K562 (cell line): ENCODE measurements around the gene USP20. TPM values are rescaled to one million over a fixed set of nuclear protein-coding genes. Genes with fewer than 3 reads are reported as not detected.

ENCODE experiments used
- ARID2 ChIP-seq: fragments of 450-650 bp; IDR thresholded peaks from 2 replicates; pipeline ENCODE4 v1.6.1; 2017; ENCODE audit warnings: antibody characterized with exemption, mild to moderate bottlenecking
- CBX2 ChIP-seq: fragments of 200-600 bp; sonication (generic); IDR thresholded peaks from one replicate; pipeline ENCODE4 v1.6.1; 2012; ENCODE audit warnings: mild to moderate bottlenecking, low read length, inconsistent platforms; ENCODE audit not compliant: insufficient read depth, poor library complexity, severe bottlenecking
- COPS2 ChIP-seq: fragments of 450-650 bp; conservative IDR thresholded peaks from 2 replicates; pipeline ENCODE4 v1.6.1; 2016; ENCODE audit warnings: mild to moderate bottlenecking, moderate library complexity
- DPF2 ChIP-seq: fragments of 450-650 bp; IDR thresholded peaks from 2 replicates; pipeline ENCODE4 v1.6.1; 2016
- E2F3 ChIP-seq: fragments of 250-450 bp; sonication (Bioruptor Pico); IDR thresholded peaks from 2 replicates; pipeline ENCODE4 v1.4.0; 2020; ENCODE audit warnings: mild to moderate bottlenecking
- ESRRA ChIP-seq: fragments of 450-650 bp; IDR thresholded peaks from 2 replicates; pipeline ENCODE4 v1.6.1; 2014; ENCODE audit warnings: low read depth, mild to moderate bottlenecking, moderate library complexity, borderline replicate concordance
- HNRNPK ChIP-seq: fragments of 200-400 bp; formaldehyde crosslinking; IDR thresholded peaks from one replicate; pipeline ENCODE4 v1.6.1; 2018; ENCODE audit warnings: mild to moderate bottlenecking, low read depth, low read length; ENCODE audit not compliant: poor library complexity, severe bottlenecking
- KDM2B ChIP-seq: fragments of 250-450 bp; sonication (Bioruptor Pico); IDR thresholded peaks from 2 replicates; pipeline ENCODE4 v1.8.0; 2021; ENCODE audit warnings: mild to moderate bottlenecking, moderate library complexity
- KLF10 ChIP-seq: fragments of 250-450 bp; sonication (Bioruptor Pico); IDR thresholded peaks from 2 replicates; pipeline ENCODE4 v1.6.1; 2021; ENCODE audit warnings: matching md5 sums
- LCOR ChIP-seq: sonication (generic); formaldehyde crosslinking; IDR thresholded peaks from 2 replicates; pipeline ENCODE4 v1.8.0; 2022; ENCODE audit warnings: mild to moderate bottlenecking, missing genetic modification reagents
- MAZ ChIP-seq, 2 experiments: fragments of 450-650 bp in 1 of 2; sonication (generic) in 1 of 2; formaldehyde crosslinking; IDR thresholded peaks in 1 of 2; conservative IDR thresholded peaks in 1 of 2; 2 replicates each; pipeline versions ENCODE4 v1.4.0 to v1.5.0; 2020; ENCODE audit warnings: mild to moderate bottlenecking in 1 of 2, missing genetic modification reagents in 1 of 2
- MBD2 ChIP-seq: sonication (generic); IDR thresholded peaks from 2 replicates; pipeline ENCODE4 v1.6.1; 2016; ENCODE audit warnings: low read depth, borderline replicate concordance
- MCM2 ChIP-seq: fragments of 450-650 bp; IDR thresholded peaks from 2 replicates; pipeline ENCODE4 v1.6.1; 2017; ENCODE audit warnings: low read depth, mild to moderate bottlenecking
- MEF2D ChIP-seq: conservative IDR thresholded peaks from 2 replicates; pipeline ENCODE4 v1.6.1; 2016; ENCODE audit warnings: low read depth, missing genetic modification characterization, missing compliant biosample characterization
- NR2F6 ChIP-seq: fragments of 450-650 bp; formaldehyde crosslinking; IDR thresholded peaks from 2 replicates; pipeline ENCODE4 v1.4.0; 2020; ENCODE audit warnings: mild to moderate bottlenecking
- POLR2A ChIP-seq: fragments of 450-650 bp; conservative IDR thresholded peaks from 2 replicates; pipeline ENCODE4 v1.6.1; 2016
- POLR2G ChIP-seq: fragments of 200-400 bp; formaldehyde crosslinking; IDR thresholded peaks from 2 replicates; pipeline ENCODE4 v1.6.1; 2017; ENCODE audit warnings: low read depth, mild to moderate bottlenecking, antibody characterized with exemption, low read length, moderate library complexity
- PTTG1 ChIP-seq: fragments of 450-650 bp; IDR thresholded peaks from 2 replicates; pipeline ENCODE4 v1.6.1; 2016; ENCODE audit warnings: low read depth, mild to moderate bottlenecking, missing genetic modification characterization, missing compliant biosample characterization
- RAD51 ChIP-seq: fragments of 450-650 bp; IDR thresholded peaks from 2 replicates; pipeline ENCODE4 v1.7.1; 2016; ENCODE audit warnings: low read depth, mild to moderate bottlenecking, borderline replicate concordance
- RBM22 ChIP-seq: fragments of 200-400 bp; formaldehyde crosslinking; IDR thresholded peaks from 2 replicates; pipeline ENCODE4 v1.6.1; 2018; ENCODE audit warnings: low read length, low read depth; ENCODE audit not compliant: poor library complexity, severe bottlenecking
- SAFB2 ChIP-seq: fragments of 200-400 bp; formaldehyde crosslinking; IDR thresholded peaks from 2 replicates; pipeline ENCODE4 v1.6.1; 2018; ENCODE audit warnings: borderline replicate concordance, low read length, low read depth, moderate library complexity; ENCODE audit not compliant: severe bottlenecking
- TCFL5 ChIP-seq: fragments of 250-450 bp; sonication (Bioruptor Pico); conservative IDR thresholded peaks from 2 replicates; pipeline ENCODE4 v1.6.1; 2021; ENCODE audit warnings: mild to moderate bottlenecking, moderate library complexity, matching md5 sums
- TEAD2 ChIP-seq: fragments of 450-650 bp; IDR thresholded peaks from 2 replicates; pipeline ENCODE4 v1.6.1; 2016; ENCODE audit warnings: missing genetic modification characterization, control low read depth, missing compliant biosample characterization
- ZNF140 ChIP-seq: fragments of 250-450 bp; sonication (Bioruptor Pico); IDR thresholded peaks from 2 replicates; pipeline ENCODE4 v1.8.0; 2021; ENCODE audit warnings: moderate library complexity, mild to moderate bottlenecking, inconsistent platforms
- ZNF436 ChIP-seq: fragments of 250-450, 450-650 bp; sonication (Bioruptor Pico); formaldehyde crosslinking; IDR thresholded peaks from 2 replicates; pipeline ENCODE4 v1.7.0; 2020; ENCODE audit warnings: mild to moderate bottlenecking
- ZNF699 ChIP-seq: fragments of 250-450 bp; sonication (Bioruptor Pico); IDR thresholded peaks from 2 replicates; pipeline ENCODE4 v1.8.0; 2021; ENCODE audit warnings: mild to moderate bottlenecking, moderate library complexity; ENCODE audit not compliant: insufficient replicate concordance
- ZNF830 ChIP-seq: fragments of 250-450 bp; sonication (Bioruptor Pico); IDR thresholded peaks from 2 replicates; pipeline ENCODE4 v1.5.0; 2021; ENCODE audit warnings: mild to moderate bottlenecking
- polyA plus RNA-seq, 8 experiments: library from polyadenylated mRNA; depleted of rRNA in 4 of 8; stranded (reverse) in 5 of 8; unstranded in 3 of 8; fragments of >200 nt; fragmentation: Nextera tagmentation in 2 of 8; fragmentation: Illumina TruSeq in 1 of 8; extraction: Ambion mirVana in 2 of 8; extraction: Trizol in 1 of 8; gene quantifications; 2 replicates each; pipeline versions ENCODE4 v1.2.1 to v1.2.3, GENCODE V29; 2011 to 2014; ENCODE audit warnings: inconsistent platforms in 1 of 8, missing spikeins in 1 of 8
- total RNA-seq, 7 experiments: library from RNA; depleted of rRNA in 6 of 7; stranded (reverse); fragments of >200 nt in 6 of 7; fragmentation: Illumina TruSeq in 2 of 7; extraction: Trizol in 2 of 7; gene quantifications; 2 replicates each; pipeline versions ENCODE4 v1.2.1 to v1.2.3, GENCODE V29; 2011 to 2021; ENCODE audit warnings: low replicate concordance in 1 of 7
- TF ChIP-seq, protein P1 (sequence below), 2 experiments: fragments of 250-450 bp in 1 of 2; fragments of 450-650 bp in 1 of 2; sonication (Bioruptor Pico) in 1 of 2; IDR thresholded peaks; 2 replicates each; pipeline versions ENCODE4 v1.6.1 to v1.8.0; 2016 to 2021; ENCODE audit warnings: mild to moderate bottlenecking in 2 of 2, moderate library complexity in 2 of 2, missing compliant biosample characterization in 1 of 2, missing genetic modification characterization in 1 of 2
- TF ChIP-seq, protein P2 (sequence below): sonication (generic); formaldehyde crosslinking; IDR thresholded peaks from 2 replicates; pipeline ENCODE4 v1.8.0; 2023; ENCODE audit warnings: mild to moderate bottlenecking, missing genetic modification reagents

The USP20 gene
- total and polyA plus RNA-seq, 9 of the 15 experiments (the other 6 are each of a cell fraction or from before 2014, with no cell fraction given): 1.9 to 136 (median 49.1) TPM

GRCh38 chr9:129835128-129835859 is at the start of gene USP20, which contains the start of gene C9orf78 (continued):
- TF ChIP-seq KDM2B: peak; percentile 87; the same call in 1 of the 2 replicates
- peak; percentile 81; the same call in 1 of the 2 replicates for TF ChIP-seq ESRRA
- TF ChIP-seq ARID2: no peak
- TF ChIP-seq PTTG1 (tag): no peak
- TF ChIP-seq E2F3 (CRISPR knock-in tag): 0 out of 2 replicates have a peak, but pooled peaks have one; percentile 70
- TF ChIP-seq ZNF830 (CRISPR knock-in tag): no peak
- TF ChIP-seq, protein P1, sequence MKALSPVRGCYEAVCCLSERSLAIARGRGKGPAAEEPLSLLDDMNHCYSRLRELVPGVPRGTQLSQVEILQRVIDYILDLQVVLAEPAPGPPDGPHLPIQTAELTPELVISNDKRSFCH (CRISPR knock-in tag; IDR thresholded peaks at IDR 0.05): no peak
- TF ChIP-seq, protein P1 (tag; IDR thresholded peaks at IDR 0.05): 0 out of 2 replicates have a peak, but pooled peaks have one; percentile 65
- TF ChIP-seq ZNF699: no peak
- TF ChIP-seq, protein P2, sequence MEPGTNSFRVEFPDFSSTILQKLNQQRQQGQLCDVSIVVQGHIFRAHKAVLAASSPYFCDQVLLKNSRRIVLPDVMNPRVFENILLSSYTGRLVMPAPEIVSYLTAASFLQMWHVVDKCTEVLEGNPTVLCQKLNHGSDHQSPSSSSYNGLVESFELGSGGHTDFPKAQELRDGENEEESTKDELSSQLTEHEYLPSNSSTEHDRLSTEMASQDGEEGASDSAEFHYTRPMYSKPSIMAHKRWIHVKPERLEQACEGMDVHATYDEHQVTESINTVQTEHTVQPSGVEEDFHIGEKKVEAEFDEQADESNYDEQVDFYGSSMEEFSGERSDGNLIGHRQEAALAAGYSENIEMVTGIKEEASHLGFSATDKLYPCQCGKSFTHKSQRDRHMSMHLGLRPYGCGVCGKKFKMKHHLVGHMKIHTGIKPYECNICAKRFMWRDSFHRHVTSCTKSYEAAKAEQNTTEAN (CRISPR knock-in tag): no peak
- no peak for TF ChIP-seq MCM2
- peak; percentile 81 to 88; a peak in 3 of 4 replicates for TF ChIP-seq MAZ (CRISPR knock-in tag; conservative IDR thresholded peaks at IDR 0.05 in 1 of 2, IDR thresholded peaks at IDR 0.05 in 1 of 2)
- TF ChIP-seq DPF2: no peak
- no peak for TF ChIP-seq TEAD2
- TF ChIP-seq MBD2: no peak
- no peak for TF ChIP-seq SAFB2
- TF ChIP-seq LCOR (CRISPR knock-in tag): no peak
- no peak; the same call in 1 of the 2 replicates for TF ChIP-seq NR2F6 (CRISPR knock-in tag)
- no peak for TF ChIP-seq RAD51
- no peak for TF ChIP-seq MEF2D
- TF ChIP-seq ZNF436: peak; percentile 72
- TF ChIP-seq KLF10 (CRISPR knock-in tag): no peak
- no peak for TF ChIP-seq HNRNPK
- no peak for TF ChIP-seq RBM22
- peak; percentile 95 for TF ChIP-seq POLR2A
- TF ChIP-seq ZNF140 (CRISPR knock-in tag): no peak
- TF ChIP-seq POLR2G: peak; percentile 95
- TF ChIP-seq COPS2: no peak
- no peak for TF ChIP-seq CBX2
- TF ChIP-seq TCFL5: no peak
